ENCODE results near the gene RIMS3.

The RIMS3 gene

GRCh38 chr1:40628903-40629292 lies 36.6 kb downstream of the RIMS3 start:
- DNase-seq = no peak

DNA sequence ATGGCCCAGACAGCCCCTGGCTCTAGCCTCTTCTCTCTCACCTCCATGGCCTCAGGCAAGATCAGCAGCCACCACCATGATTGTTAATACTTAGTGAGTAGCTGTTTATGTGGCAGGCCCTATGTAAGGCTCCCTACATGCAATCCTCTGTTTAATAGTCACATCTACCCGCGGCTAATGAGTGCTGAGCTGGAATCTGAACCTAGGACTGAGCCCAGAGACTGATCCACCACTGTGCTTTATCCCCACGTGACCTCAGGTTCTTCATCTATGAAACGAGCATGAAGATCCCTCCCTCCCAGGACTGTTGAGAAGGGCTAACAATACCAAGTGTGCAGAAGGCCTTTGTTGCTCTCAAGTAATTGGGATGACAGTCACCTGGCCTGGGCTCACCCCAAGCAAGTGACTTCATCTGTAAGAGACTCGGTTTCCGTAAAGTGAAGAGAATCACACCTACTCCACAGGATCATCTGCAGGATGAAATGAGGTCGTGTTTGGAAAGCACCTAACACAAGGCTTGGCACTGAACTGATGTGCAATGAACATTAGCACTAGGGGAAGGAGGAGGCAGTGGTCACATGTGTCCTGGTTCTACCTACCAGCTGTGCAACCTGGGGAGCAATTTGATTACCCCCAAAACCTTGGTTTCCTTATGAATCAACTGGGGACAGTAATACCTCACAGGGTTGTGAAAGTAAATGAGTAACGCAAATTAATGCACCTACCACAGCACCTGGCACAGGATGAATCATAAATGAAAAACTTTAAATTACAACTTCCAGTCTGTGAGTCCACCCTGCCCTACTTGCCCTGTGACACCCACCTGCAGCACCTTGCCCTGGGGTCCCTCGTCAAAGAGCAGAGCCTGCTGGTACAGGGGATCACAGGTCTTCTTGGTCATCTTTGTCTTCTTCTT lies 37.2 kb downstream of the RIMS3 start:
- DNase-seq = peak in 1 of 2 donors; percentile 14

DNA sequence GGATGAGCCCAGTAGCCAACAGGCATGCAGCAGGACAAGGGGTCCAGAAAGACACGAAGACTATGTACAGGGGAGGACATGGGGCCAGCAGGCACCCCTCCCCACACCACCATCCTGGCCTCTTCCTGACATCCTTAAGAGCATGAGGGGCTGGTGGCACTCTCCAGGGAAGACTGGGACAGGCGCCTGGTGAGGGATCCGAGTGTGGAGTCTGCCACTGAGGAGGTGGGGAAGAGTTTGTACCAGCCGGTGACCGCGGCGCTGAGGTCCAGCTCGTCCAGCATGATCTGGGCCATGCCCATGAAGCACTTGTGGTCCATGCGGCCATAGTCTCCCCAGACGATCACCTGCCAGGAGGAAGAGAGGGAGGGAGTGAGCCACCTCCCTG lies 39.1 kb downstream of the RIMS3 start:
- DNase-seq = no peak

DNA sequence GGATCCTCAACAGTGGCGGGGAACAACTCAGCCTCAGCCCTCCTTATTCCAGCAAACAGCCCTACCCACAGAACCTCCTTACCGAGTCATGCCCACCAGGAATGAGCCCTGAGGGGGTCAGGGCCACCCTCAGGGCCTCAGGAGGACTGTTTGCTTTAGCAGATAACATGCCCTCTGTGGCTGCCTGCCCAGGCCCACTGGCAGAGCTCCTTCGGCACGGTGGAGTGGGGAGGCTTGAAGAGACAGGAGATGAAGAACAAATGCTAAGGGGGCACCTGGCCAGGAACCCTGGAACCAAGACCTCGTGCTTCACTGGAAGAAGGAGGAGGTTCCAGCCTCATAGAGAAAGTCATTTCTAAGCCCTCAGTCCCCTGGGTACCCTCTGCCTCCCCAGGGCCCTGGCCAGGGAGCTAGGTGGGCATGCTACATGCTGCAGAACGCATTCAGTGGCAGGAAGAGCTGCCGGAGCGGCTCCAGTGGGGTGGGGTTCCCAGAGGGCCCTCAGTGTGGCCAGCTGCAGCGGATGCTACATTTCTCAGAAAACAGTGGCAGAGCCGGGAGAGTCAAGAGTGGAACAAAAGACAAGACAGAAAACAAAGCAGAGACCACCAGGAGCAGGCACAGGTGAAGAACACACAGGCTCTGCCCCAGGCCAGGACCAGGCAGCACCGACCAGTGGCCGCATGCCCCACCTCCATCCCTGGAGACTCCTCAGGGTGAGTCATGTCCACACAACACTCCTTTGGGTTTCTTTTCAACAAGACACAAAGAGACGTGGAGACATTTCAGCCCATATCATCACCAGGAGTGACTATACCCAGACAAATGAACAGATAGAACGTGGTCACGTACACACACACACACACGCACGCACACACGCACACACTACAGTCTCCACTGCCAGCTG lies 39.8 kb downstream of the RIMS3 start:
- no peak for DNase-seq

GRCh38 chr1:40625076-40625475 lies 40.4 kb downstream of the RIMS3 start:
- DNase-seq = peak; percentile 17 to 25

DNA sequence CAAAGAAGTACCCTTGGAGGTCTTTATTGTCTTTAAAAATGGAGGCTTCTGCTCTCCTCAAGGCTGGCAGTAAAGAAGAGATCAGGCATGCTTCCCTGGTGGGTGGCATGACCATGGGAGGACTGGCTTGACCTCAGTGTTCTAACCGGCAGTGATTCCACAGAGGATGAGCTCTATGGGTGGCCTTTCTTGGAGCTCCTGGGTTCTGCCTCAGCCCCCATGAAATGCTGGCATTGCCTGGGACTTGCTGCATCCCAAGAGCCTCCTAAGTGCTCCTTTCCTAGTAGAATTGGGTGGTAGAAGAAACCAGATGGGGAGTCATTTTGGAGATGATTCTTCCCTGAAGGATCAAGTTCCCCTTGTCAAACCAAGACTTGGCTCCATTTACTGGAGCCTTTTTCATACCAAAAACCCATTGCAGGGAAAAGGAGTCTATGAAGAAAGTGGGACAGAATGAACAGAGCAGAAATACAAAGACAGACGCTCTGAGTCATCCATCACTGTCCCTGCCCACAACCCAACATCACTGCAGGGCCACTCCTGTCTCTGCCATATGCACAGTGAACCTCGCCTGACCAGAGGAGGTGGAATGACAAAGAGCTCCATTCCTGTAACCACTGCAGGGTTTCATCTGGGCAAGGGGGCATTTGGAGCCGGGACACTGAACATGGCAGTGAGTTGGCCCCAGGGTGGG lies 42.4 kb downstream of the RIMS3 start:
- DNase-seq = no peak

DNA sequence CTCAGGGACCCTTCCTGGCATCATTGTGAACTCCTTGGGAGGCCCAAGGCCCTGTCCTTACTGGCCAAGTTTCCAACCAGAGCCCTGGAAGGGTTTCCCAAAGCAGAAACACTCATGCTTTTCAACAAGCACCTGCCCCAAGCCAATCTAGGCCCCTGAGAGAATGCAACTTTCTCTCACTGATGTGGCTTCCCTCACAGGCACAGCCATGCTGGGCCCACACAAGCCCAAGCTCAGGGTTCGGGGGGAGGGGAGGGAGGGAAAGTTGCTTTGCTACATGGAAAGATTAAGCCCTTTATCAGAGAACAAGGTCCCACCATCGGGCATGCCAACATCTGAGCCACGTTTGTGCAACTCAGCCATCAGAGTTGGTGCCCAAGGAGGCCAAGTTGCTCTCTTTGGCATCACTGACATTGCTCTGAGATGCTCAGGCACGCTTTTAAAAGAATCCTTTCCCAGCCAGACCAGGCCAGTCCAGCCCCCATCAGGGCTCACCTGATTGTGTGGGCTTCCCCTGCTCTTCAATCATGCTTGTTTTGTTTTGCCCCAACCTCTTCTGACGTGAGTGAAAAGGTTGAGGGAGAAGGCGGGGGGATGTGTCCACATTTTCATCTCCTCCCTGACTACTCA lies 43.5 kb downstream of the RIMS3 start:
- DNase-seq = no peak

DNA sequence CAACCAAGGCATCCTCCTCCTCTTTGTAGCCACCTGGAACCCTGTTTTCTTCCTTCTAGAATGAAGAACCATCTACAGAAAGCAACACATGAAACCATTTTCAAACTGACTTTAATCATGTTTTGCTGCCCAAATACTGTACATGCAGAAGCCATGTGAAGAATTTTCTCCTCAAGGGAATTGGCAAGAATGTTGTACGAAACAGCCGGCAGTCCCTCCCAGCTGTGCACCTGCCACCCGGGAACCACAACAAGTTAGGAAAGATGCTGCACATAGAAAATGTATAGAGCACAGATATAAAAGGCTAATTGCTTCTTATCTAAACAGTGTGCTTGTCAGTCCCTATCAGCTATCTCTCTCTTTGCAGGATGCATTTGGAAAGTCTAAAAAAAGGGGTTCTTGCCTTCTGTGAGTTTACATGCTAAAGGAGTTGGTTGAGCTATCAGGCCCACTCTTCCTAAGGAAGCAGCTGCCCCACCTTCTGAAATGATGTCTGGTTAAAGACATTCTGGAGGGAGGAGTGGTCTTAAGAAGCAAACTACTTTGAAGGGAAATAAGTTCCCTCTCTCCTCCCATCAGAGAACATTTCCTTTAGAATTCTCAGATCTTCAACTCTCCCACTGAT lies 44.8 kb downstream of the RIMS3 start:
- no peak for DNase-seq

GRCh38 chr1:40620150-40620549 lies 45.3 kb downstream of the RIMS3 start:
- DNase-seq = no peak

- DNase-seq = no peak
Observed at GRCh38 chr1:40618108-40618507, 47.4 kb downstream of the RIMS3 start.

DNA sequence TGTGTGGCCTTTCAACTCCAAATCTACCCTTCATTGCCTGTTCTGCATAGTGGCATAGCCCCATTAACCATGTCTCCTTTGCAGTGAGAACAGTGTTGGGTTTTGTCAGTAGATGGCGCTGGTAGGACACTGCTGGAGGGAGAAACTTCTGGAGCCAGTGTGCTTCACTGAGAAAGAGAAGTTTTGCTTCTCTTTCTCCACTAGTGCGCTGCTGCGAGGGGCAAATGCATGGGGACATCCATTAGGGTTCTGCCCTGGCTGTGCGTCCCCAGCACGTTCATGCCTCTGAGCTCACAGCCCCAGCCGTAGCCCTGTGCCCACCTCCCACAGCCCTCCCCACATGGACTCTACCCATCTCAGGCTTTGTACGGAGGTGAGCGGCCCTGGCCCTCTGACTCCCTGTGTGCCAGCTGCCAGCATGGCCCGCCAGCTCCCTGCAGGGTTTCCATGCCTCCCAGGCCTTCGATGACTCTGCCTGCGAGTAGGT lies 53.1 kb downstream of the RIMS3 start:
- peak; percentile 66 to 79 for DNase-seq

DNA sequence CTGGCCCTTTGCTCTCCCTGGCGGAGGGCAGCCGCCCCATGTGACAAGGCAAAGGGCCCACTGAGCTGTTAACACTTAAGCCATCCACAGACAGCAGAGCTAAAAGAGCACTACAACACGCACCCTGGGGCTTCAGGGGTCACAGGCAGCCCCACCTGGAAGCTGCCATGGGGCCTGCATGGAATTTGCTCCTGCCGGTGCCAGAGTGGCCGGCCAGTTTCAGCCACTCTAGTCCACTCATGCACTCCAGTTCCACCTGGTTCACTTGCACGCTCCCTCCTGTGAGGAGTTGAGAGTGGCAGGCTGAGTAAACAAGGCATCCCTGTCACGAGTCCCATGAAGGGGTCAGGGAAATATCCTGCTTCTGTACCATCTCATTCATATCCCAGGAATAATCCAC lies 55.3 kb downstream of the RIMS3 start:
- no peak for DNase-seq

GRCh38 chr1:40607921-40608320 lies 57.6 kb downstream of the RIMS3 start:
- DNase-seq = no peak

DNA sequence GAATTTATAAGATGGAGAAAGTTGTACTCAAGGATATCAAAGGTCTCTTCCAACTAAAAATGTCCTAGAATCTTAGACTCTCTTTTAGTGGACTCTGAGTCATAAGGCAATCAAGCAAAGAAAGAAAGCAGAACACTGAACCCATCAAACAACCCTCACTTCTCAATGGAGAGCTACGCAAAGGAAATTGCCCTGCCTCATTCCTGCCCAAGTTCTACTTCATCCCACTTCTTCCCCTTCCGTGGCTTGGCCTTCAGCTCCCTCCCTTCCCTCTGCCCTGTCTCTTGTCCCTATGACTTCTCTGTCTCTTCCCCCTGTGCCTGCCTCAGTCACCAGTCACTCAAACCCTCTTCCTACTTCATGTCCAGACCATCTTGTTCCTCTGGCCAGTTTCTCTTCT lies 58.5 kb downstream of the RIMS3 start:
- DNase-seq = no peak

DNA sequence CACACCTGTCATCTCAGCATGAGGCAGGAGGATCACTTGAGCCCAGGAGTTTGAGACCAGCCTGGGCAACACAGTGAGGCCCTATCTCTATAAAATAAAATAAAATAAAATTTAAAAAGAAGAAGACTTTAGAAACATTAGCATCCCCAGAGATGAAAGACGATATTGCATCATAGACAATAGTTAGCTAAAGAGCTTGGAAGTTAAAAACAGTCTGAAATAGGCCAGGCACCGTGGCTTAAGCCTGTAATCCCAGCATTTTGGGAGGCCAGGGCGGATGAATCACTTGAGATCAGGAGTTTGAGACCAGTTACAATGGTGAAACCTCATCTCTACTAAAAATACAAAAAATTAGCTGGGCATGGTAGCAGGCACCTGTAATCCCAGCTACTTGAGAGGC lies 59.3 kb downstream of the RIMS3 start:
- no peak for DNase-seq

DNA sequence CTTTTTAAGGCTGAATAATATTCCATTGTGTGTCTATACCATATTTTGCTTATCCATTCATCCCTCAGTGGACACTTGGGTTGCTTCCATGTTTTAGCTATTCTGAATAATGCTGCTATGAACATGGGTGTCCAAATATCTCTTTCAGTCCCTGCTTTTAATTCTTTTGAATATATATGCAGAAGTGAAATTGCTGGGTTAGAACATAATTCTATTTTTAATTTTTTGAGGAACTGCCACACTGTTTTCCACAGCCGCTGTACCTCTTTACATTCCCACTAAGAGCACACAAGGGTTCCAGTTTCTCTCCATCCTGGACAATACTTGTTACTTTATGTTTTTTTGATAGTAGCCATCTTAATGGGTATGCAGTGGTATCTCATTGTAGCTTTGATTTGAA lies 65.6 kb downstream of the RIMS3 start:
- DNase-seq = no peak

DNA sequence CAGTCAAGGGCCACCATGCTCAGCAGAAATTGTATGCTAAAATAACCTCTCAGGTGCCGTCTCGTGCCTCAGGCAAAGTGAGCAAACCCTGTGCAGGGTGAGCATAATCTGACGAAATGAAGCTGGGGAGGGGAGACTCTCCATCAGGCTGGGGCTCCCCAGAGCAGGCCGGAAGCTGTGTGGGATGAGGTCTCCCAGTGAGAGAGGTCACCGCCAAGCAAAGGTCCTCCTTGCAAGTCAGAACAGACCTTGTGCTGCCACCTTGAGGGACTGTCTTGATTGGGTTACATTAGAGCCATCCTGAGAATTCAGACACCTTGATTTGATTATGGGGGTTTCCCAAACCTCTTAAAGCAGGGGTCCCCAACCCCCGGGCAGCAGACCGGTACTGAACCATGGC lies 69.9 kb downstream of the RIMS3 start:
- no peak for DNase-seq

- no peak for DNase-seq
Observed at GRCh38 chr1:40594187-40594531, 71.3 kb downstream of the RIMS3 start.

GRCh38 chr1:40593449-40594186 lies 71.9 kb downstream of the RIMS3 start:
- no peak for DNase-seq

- DNase-seq = peak; percentile 3 to 23
Observed at GRCh38 chr1:40592107-40592803, 73.2 kb downstream of the RIMS3 start.

DNA sequence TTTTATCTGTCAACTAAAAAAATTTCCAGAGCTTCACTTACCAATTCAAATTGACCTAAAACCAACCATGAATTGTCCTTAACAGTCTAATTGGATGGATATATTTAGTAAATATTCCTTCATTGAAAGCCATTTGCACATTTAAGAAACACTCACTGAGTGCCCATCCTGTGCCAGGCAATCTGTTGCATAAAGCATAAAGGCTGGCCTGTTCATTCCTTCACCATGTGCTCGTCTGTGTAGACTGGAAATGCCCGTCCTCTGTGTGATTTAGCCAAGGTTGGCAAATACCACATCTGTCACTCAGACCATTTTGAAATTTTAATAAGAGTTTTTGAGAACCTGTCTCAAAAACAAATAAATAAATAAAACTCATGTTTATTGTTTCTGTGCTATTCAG lies 76.9 kb downstream of the RIMS3 start:
- DNase-seq = no peak
